HepG2 (cell line): Measurements from ENCODE around the gene MFSD11. TPM values are rescaled to one million over a fixed set of nuclear protein-coding genes. Genes with fewer than 3 reads are reported as not detected.

Experiments
- ATF1 ChIP-seq: IDR thresholded peaks from 2 replicates; pipeline ENCODE4 v1.6.1; 2016; ENCODE audit warnings: mild to moderate bottlenecking, control low read depth
- BATF2 ChIP-seq: sonication (generic); formaldehyde crosslinking; IDR thresholded peaks from 2 replicates; pipeline ENCODE4 v1.8.0; 2022; ENCODE audit warnings: mild to moderate bottlenecking, missing genetic modification reagents, moderate library complexity
- BHLHE40 ChIP-seq: IDR thresholded peaks from 2 replicates; pipeline ENCODE4 v1.6.1; 2011; ENCODE audit warnings: low read length, improper control_type of control experiment
- CCAR2 ChIP-seq: fragments of 200-400 bp; formaldehyde crosslinking; optimal IDR thresholded peaks from 2 replicates; pipeline ENCODE3; 2018; ENCODE audit warnings: low read depth, mild to moderate bottlenecking, low read length, moderate library complexity
- CSRNP1 ChIP-seq: sonication (generic); formaldehyde crosslinking; IDR thresholded peaks from 2 replicates; pipeline ENCODE4 v1.8.1; 2023; ENCODE audit warnings: mild to moderate bottlenecking, missing genetic modification reagents
- DRAP1 ChIP-seq: IDR thresholded peaks from 2 replicates; pipeline ENCODE4 v1.6.1; 2016; ENCODE audit warnings: missing genetic modification reagents, missing compliant biosample characterization
- ETV6 ChIP-seq: sonication (generic); formaldehyde crosslinking; conservative IDR thresholded peaks from 2 replicates; pipeline ENCODE4 v1.4.0; 2020; ENCODE audit warnings: missing genetic modification reagents
- JARID2 ChIP-seq: sonication (generic); formaldehyde crosslinking; IDR thresholded peaks from 2 replicates; pipeline ENCODE4 v1.8.1; 2023; ENCODE audit warnings: missing genetic modification reagents, inconsistent platforms; ENCODE audit not compliant: insufficient replicate concordance
- KMT2A ChIP-seq: sonication (generic); formaldehyde crosslinking; IDR thresholded peaks from 2 replicates; pipeline ENCODE4 v1.4.0; 2020; ENCODE audit warnings: missing genetic modification reagents
- MIER3 ChIP-seq: IDR thresholded peaks from 2 replicates; pipeline ENCODE4 v1.6.1; 2016; ENCODE audit warnings: missing compliant biosample characterization, borderline replicate concordance
- PAX8 ChIP-seq: sonication (generic); formaldehyde crosslinking; IDR thresholded peaks from 2 replicates; pipeline ENCODE4 v1.8.0; 2022; ENCODE audit warnings: mild to moderate bottlenecking, missing genetic modification reagents, borderline replicate concordance
- PLSCR1 ChIP-seq: sonication (generic); formaldehyde crosslinking; IDR thresholded peaks from 2 replicates; pipeline ENCODE4 v1.5.0; 2020; ENCODE audit warnings: missing genetic modification reagents, mild to moderate bottlenecking, borderline replicate concordance
- RAD21 ChIP-seq: fragments of 450-650 bp; formaldehyde crosslinking; IDR thresholded peaks from 2 replicates; pipeline ENCODE4 v1.5.0; 2020; ENCODE audit warnings: mild to moderate bottlenecking
- SKI ChIP-seq: fragments of 450-650 bp; IDR thresholded peaks from one replicate; pipeline ENCODE4 v1.6.1; 2018; ENCODE audit warnings: mild to moderate bottlenecking; ENCODE audit not compliant: partially characterized antibody
- SRSF4 ChIP-seq: fragments of 200-400 bp; formaldehyde crosslinking; IDR thresholded peaks from one replicate; pipeline ENCODE4 v1.6.1; 2018; ENCODE audit warnings: mild to moderate bottlenecking, low read depth, low read length, moderate library complexity; ENCODE audit not compliant: poor library complexity, severe bottlenecking
- SRSF9 ChIP-seq: fragments of 200-400 bp; formaldehyde crosslinking; IDR thresholded peaks from 2 replicates; pipeline ENCODE4 v1.6.1; 2018; ENCODE audit warnings: borderline replicate concordance, mild to moderate bottlenecking, low read depth, low read length; ENCODE audit not compliant: insufficient read depth, poor library complexity, severe bottlenecking
- TBP ChIP-seq: sonication (generic); formaldehyde crosslinking; IDR thresholded peaks from 2 replicates; pipeline ENCODE4 v1.5.0; 2020; ENCODE audit warnings: missing genetic modification reagents
- ZBED4 ChIP-seq: sonication (generic); formaldehyde crosslinking; IDR thresholded peaks from 2 replicates; pipeline ENCODE4 v1.4.0; 2020; ENCODE audit warnings: missing genetic modification reagents, borderline replicate concordance
- ZNF10 ChIP-seq: sonication (generic); formaldehyde crosslinking; IDR thresholded peaks from 2 replicates; pipeline ENCODE4 v1.4.0; 2020; ENCODE audit warnings: mild to moderate bottlenecking, low read depth, missing genetic modification reagents, borderline replicate concordance
- ZNF747 ChIP-seq: sonication (generic); formaldehyde crosslinking; IDR thresholded peaks from 2 replicates; pipeline ENCODE4 v1.8.1; 2023; ENCODE audit warnings: missing genetic modification reagents, mild to moderate bottlenecking, borderline replicate concordance
- ZNF878 ChIP-seq: sonication (generic); formaldehyde crosslinking; IDR thresholded peaks from 2 replicates; pipeline ENCODE4 v1.8.1; 2023; ENCODE audit warnings: mild to moderate bottlenecking, missing genetic modification reagents, moderate library complexity
- polyA plus RNA-seq, 8 experiments: library from polyadenylated mRNA; depleted of rRNA in 3 of 8; stranded (reverse) in 7 of 8; unstranded in 1 of 8; fragments of >200 nt; fragmentation: Illumina TruSeq in 4 of 8; extraction: Trizol in 4 of 8; gene quantifications; 2 replicates each; pipeline versions ENCODE4 v1.2.1 to v1.2.3, GENCODE V29; 2011 to 2016; ENCODE audit warnings: low read depth in 4 of 8, missing spikeins in 1 of 8, mixed read lengths in 1 of 8; ENCODE audit not compliant: insufficient read depth in 1 of 8
- total RNA-seq, 5 experiments: library from RNA; depleted of rRNA; stranded (reverse); fragments of >200 nt; fragmentation: Illumina TruSeq; extraction: Trizol; gene quantifications; 2 replicates each; pipeline ENCODE4 v1.2.3, GENCODE V29; 2016; ENCODE audit warnings: low read depth in 1 of 5

Gene MFSD11
- total and polyA plus RNA-seq, 2 of the 13 experiments (the other 11 are each of a cell fraction or from before 2014, with no cell fraction given): 26.1 to 36.3 TPM

GRCh38 chr17:76710863-76711611, 26.9 kb upstream of the MFSD11 start, which contains the start of gene MXRA7 (continued):
- no peak for TF ChIP-seq CSRNP1 (CRISPR knock-in tag)
- no peak for TF ChIP-seq ATF1
- TF ChIP-seq TBP (CRISPR knock-in tag): no peak
- no peak for TF ChIP-seq ETV6 (CRISPR knock-in tag)
- TF ChIP-seq RAD21 (CRISPR knock-in tag): no peak
- TF ChIP-seq SKI: no peak
- peak; percentile 61 for TF ChIP-seq KMT2A (CRISPR knock-in tag)
- no peak for TF ChIP-seq ZNF10
- TF ChIP-seq CCAR2: no peak
- 0 out of 2 replicates have a peak, but pooled peaks have one; percentile 11 for TF ChIP-seq DRAP1 (CRISPR knock-in tag)
- TF ChIP-seq ZNF878 (CRISPR knock-in tag): no peak
- TF ChIP-seq JARID2 (CRISPR knock-in tag): no peak
- no peak for TF ChIP-seq BATF2 (CRISPR knock-in tag)
- TF ChIP-seq SRSF9: no peak
- TF ChIP-seq ZNF747: peak; percentile 57; the same call in 1 of the 2 replicates
- TF ChIP-seq ZBED4 (CRISPR knock-in tag): no peak
- TF ChIP-seq PAX8 (CRISPR knock-in tag): no peak
- TF ChIP-seq MIER3 (CRISPR knock-in tag): no peak
- TF ChIP-seq SRSF4: no peak
- TF ChIP-seq BHLHE40: no peak
- no peak for TF ChIP-seq PLSCR1 (CRISPR knock-in tag)
